GM19463 (cell line): ENCODE data around the gene SAXO1.
"Not testable (repeated sequence)": the region's sequence is repeated elsewhere in the genome, so short reads cannot be mapped to it uniquely, and the experiment has no call there.

ENCODE experiments used
- ATAC-seq: cut with Tn5 transposase; IDR thresholded peaks from one replicate; pipeline ENCODE4 v1.9.1; 2021; ENCODE audit warnings: mild to moderate bottlenecking, moderate library complexity; ENCODE audit not compliant: unreplicated experiment

The SAXO1 gene

GRCh38 chr9:19000133-19000532 is 32.9 kb downstream of the SAXO1 start:
- ATAC-seq: no peak

- ATAC-seq: no peak
These were observed 33.7 kb downstream of the SAXO1 start for GRCh38 chr9:18999173-18999785.

GRCh38 chr9:18997151-18997550 is 35.9 kb downstream of the SAXO1 start:
- ATAC-seq: no peak

GRCh38 chr9:18996211-18996610 is 36.8 kb downstream of the SAXO1 start:
- no peak for ATAC-seq

GRCh38 chr9:18994263-18994916 is 38.6 kb downstream of the SAXO1 start:
- ATAC-seq: no peak

- not testable (repeated sequence) for ATAC-seq
These were observed 41.8 kb downstream of the SAXO1 start for GRCh38 chr9:18991197-18991596.

GRCh38 chr9:18990494-18990893 is 42.5 kb downstream of the SAXO1 start:
- ATAC-seq: no peak

GRCh38 chr9:18989865-18990264 is 43.1 kb downstream of the SAXO1 start:
- ATAC-seq: no peak

GRCh38 chr9:18989097-18989496 is 43.9 kb downstream of the SAXO1 start:
- no peak for ATAC-seq

GRCh38 chr9:18988003-18988402 is 45.0 kb downstream of the SAXO1 start:
- no peak for ATAC-seq

GRCh38 chr9:18985996-18986395 is 47.0 kb downstream of the SAXO1 start:
- ATAC-seq: no peak

- ATAC-seq: no peak
These were observed 47.5 kb downstream of the SAXO1 start for GRCh38 chr9:18985464-18985951.

GRCh38 chr9:18982262-18982620 is 50.8 kb downstream of the SAXO1 start:
- no peak for ATAC-seq

GRCh38 chr9:18981476-18982261 is 51.3 kb downstream of the SAXO1 start:
- no peak for ATAC-seq

GRCh38 chr9:18980189-18980588 is 52.8 kb downstream of the SAXO1 start:
- ATAC-seq: no peak

- ATAC-seq: no peak
These were observed 53.6 kb downstream of the SAXO1 start for GRCh38 chr9:18979367-18979766.

- no peak for ATAC-seq
These were observed 54.8 kb downstream of the SAXO1 start for GRCh38 chr9:18978188-18978587.

GRCh38 chr9:18976709-18977531 is 56.1 kb downstream of the SAXO1 start:
- ATAC-seq: no peak

- no peak for ATAC-seq
These were observed 56.7 kb downstream of the SAXO1 start for GRCh38 chr9:18976221-18976708.

GRCh38 chr9:18973348-18973747 is 59.7 kb downstream of the SAXO1 start:
- no peak for ATAC-seq

GRCh38 chr9:18972675-18973074 is 60.3 kb downstream of the SAXO1 start:
- ATAC-seq: no peak
